NCI-H2227 (cell line): ENCODE data around the gene SPACA4.
A peak's percentile ranks its signal among the peaks of the same experiment; 100 is the strongest.
"Not testable (repeated sequence)": the region's sequence is repeated elsewhere in the genome, so short reads cannot be mapped to it uniquely, and the experiment has no call there.

Experiments used
- DNase-seq: peaks from one replicate; lab custom pipeline; 2025; ENCODE audit not compliant: unreplicated experiment; lab: John Stamatoyannopoulos, UW

SPACA4 gene

GRCh38 chr19:48618278-48618915, 11.9 kb downstream of the SPACA4 start:
- no peak for DNase-seq

GRCh38 chr19:48618916-48619691, 12.6 kb downstream of the SPACA4 start, which contains the start of the genes RPL18 and SPHK2:
Gene RPL18 (minus strand): TSS chr19:48619178. CDS start chr19:48619143, 35 bp downstream.
Gene SPHK2 (plus strand): TSS chr19:48619506. CDS start chr19:48620515, 1,009 bp downstream.
- peak; percentile 97 for DNase-seq

DNA sequence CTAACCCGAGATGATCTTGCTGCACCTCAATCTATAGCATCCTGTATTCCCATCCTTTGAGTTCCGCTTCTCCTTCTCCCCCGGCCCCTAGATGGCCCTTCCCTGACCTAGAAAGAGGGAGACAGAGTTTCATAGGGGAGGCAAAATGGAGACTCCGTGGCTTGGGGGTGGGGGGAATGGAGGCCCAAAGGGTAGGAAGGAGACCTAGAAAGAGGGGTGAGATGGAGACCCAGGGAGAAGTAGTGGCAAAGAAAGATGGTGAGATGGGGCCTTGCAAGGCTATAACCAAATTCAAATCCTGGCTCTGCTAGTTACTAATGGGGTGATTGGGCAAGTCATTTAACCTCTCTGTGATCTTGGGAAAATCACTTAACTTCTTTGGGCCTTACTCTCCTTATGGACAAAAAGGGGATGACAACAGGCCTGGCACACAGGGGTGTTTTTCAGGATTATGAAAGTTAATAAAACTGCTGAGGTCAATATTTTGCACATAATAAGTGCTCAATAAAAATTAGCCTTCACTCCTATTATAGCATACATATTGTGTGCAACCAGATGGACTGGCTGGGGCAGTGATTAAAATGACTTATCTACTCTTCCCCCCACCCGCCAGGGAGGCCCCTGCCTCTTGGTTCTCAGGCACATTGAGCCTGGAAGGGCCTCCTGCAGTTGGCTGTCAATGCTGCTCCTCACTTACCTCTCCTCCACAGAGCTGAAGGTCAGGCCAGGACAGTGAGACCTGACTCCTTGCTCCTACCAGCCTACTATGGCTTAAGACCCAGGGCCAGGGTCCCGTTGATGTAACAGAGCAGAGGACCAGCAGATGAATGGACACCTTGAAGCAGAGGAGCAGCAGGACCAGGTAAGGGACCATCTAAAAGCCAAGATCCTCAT, 13.4 kb downstream of the SPACA4 start:
- no peak for DNase-seq

DNA sequence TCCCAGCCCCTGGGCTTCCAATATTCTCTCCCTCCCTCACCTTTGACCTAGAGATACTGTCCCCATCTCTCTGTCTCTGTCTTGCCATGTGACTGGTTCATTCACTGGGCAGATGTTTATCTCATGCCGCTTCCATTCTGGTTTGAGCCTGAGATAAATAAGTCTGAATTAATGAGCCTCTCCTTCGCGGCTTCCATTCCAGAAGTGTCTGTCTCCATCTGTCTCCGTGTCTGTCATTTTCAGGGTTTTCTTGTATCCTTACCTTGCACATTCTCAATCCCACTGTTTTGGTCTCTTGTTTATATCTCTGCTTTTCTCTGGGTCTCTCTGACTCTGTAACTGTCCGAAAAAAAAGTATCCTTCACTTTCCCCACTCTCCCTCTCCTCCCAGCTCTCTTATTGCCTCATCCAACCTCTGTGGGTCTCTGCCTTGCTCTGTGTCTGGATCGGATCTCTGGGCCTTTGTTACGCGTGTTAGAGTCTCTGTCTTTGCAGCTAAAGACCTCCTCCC, 17.1 kb downstream of the SPACA4 start:
- DNase-seq: peak; percentile 26

DNA sequence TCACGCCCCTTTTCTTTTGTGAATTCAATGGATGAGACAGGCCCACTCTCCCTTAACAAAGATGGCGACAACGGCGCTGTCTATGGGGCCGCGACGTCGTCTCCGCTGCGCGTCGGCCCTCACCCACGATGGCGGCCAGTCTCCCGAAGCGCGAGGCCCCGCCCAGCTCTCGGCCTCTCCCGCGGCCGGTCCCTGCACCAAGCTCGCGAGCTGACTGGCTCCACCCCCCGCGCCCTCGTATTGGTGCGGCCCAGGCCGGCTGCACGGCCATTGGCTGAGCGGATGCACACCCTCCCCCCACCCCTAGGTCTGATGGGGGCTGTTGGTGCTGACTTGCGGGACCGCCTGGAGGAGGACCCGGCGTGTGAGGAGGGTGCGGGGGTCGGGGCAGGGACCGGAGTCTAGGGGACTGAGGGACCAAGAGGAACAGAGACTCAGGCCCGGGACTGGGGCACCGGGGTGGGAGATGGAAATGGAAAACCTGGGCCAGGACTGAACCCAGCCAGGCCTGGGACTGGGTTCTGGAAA, 17.6 kb downstream of the SPACA4 start:
- DNase-seq: peak; percentile 98

DNA sequence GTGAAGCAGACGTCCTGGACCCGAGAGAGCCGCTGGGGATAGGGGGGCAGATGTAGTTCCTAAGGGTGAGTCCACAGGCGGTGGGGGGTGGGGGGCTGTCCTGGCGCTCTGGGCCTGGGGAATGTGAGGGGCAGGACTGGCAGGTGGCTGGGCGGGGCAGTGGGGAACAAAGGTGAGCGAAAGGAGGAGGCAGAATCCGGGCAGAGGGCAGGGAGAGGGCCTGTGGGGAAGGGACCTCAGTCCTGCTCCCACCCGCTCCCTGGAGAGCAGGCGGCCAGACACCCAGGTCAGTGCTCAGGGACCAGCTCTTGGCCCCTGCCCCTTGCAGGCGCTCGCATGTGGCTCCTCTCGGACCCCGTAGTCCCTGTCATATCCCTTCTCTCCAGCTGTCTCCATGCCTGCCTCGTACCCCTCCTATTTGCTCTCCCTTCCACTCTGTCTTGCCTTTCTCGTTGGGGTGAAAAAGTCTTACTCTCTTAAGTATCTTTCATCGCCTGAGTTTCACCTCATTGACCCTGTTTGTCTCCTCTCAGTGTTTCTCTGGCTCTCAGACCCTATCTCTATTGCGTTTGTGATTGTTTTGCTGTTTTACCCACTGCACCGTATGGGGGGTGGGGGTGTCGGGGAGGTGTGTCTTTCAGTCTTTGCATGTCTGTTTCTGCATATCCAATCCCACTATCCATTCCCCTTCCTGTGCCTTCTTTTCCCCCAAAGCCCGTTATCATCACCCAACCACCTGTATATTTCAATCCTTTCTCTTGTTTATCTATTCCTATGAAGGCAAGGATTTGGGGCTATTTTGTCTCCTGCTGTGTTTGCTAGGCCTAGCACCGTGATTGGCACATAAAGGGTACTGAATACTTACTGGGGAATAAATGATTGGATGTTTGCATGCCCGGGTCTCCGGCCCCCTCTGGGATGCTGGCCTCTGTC, 18.5 kb downstream of the SPACA4 start:
- DNase-seq: no peak

DNA sequence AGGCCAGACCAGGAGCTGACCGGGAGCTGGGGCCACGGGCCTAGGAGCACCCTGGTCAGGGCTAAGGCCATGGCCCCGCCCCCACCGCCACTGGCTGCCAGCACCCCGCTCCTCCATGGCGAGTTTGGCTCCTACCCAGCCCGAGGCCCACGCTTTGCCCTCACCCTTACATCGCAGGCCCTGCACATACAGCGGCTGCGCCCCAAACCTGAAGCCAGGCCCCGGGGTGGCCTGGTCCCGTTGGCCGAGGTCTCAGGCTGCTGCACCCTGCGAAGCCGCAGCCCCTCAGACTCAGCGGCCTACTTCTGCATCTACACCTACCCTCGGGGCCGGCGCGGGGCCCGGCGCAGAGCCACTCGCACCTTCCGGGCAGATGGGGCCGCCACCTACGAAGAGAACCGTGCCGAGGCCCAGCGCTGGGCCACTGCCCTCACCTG, 19.4 kb downstream of the SPACA4 start:
- DNase-seq: no peak

- DNase-seq: no peak
Observed at GRCh38 chr19:48627201-48627864, 20.8 kb downstream of the SPACA4 start.

GRCh38 chr19:48627865-48628314, 21.3 kb downstream of the SPACA4 start:
- DNase-seq: no peak

DNA sequence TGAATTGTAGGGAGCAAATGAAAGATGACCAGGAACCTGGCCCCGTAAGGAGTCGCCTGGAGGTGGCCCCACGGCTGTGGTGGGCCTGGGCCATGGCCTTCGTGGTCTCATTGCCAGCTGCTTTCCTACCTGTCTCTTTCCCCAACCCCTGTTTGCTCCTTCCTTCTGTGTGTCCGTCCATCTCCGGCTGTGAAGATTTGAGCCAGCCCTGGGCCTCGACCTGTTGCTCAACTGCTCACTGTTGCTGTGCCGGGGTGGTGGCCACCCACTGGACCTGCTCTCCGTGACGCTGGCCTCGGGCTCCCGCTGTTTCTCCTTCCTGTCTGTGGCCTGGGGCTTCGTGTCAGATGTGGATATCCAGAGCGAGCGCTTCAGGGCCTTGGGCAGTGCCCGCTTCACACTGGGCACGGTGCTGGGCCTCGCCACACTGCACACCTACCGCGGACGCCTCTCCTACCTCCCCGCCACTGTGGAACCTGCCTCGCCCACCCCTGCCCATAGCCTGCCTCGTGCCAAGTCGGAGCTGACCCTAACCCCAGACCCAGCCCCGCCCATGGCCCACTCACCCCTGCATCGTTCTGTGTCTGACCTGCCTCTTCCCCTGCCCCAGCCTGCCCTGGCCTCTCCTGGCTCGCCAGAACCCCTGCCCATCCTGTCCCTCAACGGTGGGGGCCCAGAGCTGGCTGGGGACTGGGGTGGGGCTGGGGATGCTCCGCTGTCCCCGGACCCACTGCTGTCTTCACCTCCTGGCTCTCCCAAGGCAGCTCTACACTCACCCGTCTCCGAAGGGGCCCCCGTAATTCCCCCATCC, 22.1 kb downstream of the SPACA4 start:
- no peak for DNase-seq

DNA sequence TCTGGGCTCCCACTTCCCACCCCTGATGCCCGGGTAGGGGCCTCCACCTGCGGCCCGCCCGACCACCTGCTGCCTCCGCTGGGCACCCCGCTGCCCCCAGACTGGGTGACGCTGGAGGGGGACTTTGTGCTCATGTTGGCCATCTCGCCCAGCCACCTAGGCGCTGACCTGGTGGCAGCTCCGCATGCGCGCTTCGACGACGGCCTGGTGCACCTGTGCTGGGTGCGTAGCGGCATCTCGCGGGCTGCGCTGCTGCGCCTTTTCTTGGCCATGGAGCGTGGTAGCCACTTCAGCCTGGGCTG, 22.7 kb downstream of the SPACA4 start:
- no peak for DNase-seq

DNA sequence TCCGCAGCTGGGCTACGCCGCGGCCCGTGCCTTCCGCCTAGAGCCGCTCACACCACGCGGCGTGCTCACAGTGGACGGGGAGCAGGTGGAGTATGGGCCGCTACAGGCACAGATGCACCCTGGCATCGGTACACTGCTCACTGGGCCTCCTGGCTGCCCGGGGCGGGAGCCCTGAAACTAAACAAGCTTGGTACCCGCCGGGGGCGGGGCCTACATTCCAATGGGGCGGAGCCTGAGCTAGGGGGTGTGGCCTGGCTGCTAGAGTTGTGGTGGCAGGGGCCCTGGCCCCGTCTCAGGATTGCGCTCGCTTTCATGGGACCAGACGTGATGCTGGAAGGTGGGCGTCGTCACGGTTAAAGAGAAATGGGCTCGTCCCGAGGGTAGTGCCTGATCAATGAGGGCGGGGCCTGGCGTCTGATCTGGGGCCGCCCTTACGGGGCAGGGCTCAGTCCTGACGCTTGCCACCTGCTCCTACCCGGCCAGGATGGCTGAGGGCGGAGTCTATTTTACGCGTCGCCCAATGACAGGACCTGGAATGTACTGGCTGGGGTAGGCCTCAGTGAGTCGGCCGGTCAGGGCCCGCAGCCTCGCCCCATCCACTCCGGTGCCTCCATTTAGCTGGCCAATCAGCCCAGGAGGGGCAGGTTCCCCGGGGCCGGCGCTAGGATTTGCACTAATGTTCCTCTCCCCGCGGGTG, 23.2 kb downstream of the SPACA4 start:
- DNase-seq: no peak

GRCh38 chr19:48630296-48631063, 23.9 kb downstream of the SPACA4 start:
- DNase-seq: no peak

DNA sequence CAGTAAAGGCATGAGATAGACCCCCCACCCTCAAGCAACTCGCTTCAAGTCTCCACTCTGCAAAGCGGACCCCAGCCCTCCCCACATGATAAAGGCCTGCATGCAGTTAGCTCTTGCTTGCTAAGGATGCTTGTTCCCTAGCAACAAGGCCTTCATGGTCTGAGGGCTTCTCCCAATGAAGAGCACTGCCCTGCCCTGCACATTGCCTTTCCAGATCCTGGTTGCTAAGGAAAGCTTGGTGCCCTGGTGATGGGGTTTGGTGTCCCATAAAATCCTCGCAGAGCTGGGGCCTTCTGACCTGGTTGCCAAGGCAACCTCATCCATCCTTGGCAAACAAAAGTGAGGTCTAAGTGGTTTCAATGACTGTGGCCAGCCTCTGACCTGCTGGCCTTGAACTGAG, 24.7 kb downstream of the SPACA4 start:
- peak; percentile 36 for DNase-seq

- not testable (repeated sequence) for DNase-seq
Observed at GRCh38 chr19:48632286-48632685, 25.7 kb downstream of the SPACA4 start.

- no peak for DNase-seq
Observed at GRCh38 chr19:48632692-48633147, 26.2 kb downstream of the SPACA4 start.
